ENCODE results near the gene CIDEB. TPM values are rescaled to one million over a fixed set of nuclear protein-coding genes. Genes with fewer than 3 reads are reported as not detected.
A peak's percentile ranks its signal among the peaks of the same experiment; 100 is the strongest.

CIDEB gene
- total RNA-seq, 1 donor from 2014 or later: 3.9 TPM

DNA sequence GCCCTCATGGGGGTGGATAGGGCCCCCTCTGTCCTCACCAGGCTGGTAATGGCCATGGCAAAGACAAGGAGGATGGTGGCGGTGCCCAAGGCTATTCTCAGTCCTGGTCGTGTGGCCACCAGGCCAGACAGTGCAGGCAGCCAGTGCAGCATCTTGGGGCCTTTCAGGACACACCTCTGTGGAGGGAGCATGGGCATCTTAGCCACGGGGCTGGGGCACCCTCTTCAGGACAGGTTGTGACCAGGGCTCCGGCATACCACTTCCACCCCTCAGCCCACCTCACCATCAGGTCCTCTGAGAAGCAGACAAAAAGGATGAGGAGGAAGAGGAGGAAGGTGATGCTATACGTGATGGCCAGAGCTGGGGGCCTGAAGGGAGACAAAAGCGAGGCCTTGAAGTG lies 16.2 kb upstream of the CIDEB start:
- Histone ChIP-seq H3K4me3 (ENCODE audit: low read depth, low read length) (no peak overlapping the region), H3K36me3 (ENCODE audit: control insufficient read depth, insufficient read depth, low read length) (no peaks in the 10 kb centered on the region), H3K27me3 (ENCODE audit: control insufficient read depth, insufficient read depth, low read length) (no peaks in the 10 kb centered on the region)
- no peak for TF ChIP-seq CTCF (IDR thresholded peaks at IDR 0.05; ENCODE audit: insufficient read depth, low read length, severe bottlenecking)
- no peak for DNase-seq (ENCODE audit: low read depth)
- FAIRE-seq: no peak

DNA sequence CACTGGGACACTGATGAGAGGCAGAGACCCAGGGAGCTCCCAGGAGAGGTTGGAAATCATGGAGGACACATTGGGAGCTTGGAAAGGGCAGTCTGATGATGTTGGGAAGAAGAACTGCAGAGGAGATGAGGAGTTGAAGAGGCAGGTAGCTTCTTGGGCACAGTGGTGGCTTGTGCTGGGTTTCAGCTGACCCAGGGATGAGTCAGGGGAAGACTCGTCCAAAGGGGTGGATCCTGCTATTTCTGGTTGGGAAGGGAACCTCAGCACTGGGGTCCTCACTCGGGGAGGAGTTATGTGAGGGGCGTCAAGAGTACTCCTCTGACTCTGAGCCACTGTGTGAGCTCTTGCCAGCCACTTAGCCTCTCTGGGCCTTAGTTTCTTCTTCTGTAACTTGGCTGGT lies 15.6 kb upstream of the CIDEB start:
- no peak for FAIRE-seq
- no peaks in the 10 kb centered on the region for H3K27me3 ChIP-seq (ENCODE audit: control insufficient read depth, insufficient read depth, low read length)
- no peaks in the 10 kb centered on the region for H3K36me3 ChIP-seq (ENCODE audit: control insufficient read depth, insufficient read depth, low read length)
- DNase-seq (ENCODE audit: low read depth): no peak
- no peak for TF ChIP-seq CTCF (IDR thresholded peaks at IDR 0.05; ENCODE audit: insufficient read depth, low read length, severe bottlenecking)
- H3K4me3 ChIP-seq (ENCODE audit: low read depth, low read length): no peak overlapping the region

DNA sequence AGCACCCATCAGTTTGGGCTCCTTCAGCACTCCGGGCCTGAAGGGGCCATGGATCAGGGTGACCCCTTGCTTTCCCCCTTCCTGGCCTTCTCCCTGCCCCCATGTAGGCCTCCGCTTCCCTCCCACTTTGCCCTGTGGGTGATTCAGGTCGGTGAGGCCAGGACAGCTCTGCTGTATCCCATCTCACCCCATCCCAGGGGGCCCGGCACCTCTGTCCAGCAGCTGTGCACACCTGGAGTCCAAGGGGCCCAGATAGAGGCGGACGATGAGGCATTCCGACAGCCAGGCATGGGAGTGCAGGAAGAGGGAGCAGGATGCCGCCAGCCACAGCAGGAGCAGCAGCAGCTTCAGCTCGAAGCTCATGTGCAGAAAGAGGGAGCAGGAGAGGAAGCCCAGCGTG lies 14.9 kb upstream of the CIDEB start:
- TF ChIP-seq CTCF (IDR thresholded peaks at IDR 0.05; ENCODE audit: insufficient read depth, low read length, severe bottlenecking): no peak
- no peak for FAIRE-seq

DNA sequence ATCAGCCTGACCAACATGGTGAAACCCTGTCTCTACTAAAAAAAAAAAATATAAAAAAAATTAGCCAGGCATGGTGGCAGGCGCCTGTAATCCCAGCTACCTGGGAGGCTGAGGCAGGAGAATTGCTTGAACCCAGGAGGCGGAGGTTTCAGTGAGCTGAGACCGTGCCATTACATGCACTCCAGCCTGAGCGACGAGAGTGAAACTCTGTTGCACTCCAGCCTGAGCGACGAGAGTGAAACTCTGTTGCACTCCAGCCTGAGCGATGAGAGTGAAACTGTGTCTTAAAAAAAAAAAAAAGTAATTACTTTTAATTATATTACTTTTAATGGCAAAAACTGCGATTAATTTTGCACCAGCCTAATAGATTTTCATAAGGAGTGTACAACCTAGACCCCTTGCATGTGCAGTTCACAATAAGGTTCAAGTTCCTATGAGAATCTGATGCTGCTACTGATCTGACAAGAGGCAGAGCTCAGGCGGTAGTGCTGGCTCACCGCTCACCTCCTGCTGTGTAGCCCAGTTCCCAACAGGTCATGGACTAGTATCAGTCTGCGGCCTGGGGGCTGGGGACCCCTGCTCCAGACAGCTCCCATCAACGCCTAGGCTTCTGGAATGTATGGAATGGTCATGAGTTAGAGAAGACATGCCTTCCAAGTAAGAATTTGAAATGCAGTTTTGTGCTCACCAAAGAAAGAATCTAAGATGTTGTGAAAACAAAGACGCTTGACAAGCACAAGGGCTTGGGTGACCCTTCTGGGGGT lies 13.6 kb upstream of the CIDEB start:
- TF ChIP-seq CTCF (IDR thresholded peaks at IDR 0.05; ENCODE audit: insufficient read depth, low read length, severe bottlenecking): no peak
- Histone ChIP-seq H3K27me3 (ENCODE audit: control insufficient read depth, insufficient read depth, low read length) (no peaks in the 10 kb centered on the region), H3K4me3 (ENCODE audit: low read depth, low read length) (no peak overlapping the region), H3K36me3 (ENCODE audit: control insufficient read depth, insufficient read depth, low read length) (no peaks in the 10 kb centered on the region)
- no peak for FAIRE-seq
- no peak for DNase-seq (ENCODE audit: low read depth)

More for the DNA sequence above, 14.9 kb upstream of the CIDEB start:
- Histone ChIP-seq H3K27me3 (ENCODE audit: control insufficient read depth, insufficient read depth, low read length) (no peaks in the 10 kb centered on the region), H3K36me3 (ENCODE audit: control insufficient read depth, insufficient read depth, low read length) (no peaks in the 10 kb centered on the region), H3K4me3 (ENCODE audit: low read depth, low read length) (no peak overlapping the region)
- no peak for DNase-seq (ENCODE audit: low read depth)

DNA sequence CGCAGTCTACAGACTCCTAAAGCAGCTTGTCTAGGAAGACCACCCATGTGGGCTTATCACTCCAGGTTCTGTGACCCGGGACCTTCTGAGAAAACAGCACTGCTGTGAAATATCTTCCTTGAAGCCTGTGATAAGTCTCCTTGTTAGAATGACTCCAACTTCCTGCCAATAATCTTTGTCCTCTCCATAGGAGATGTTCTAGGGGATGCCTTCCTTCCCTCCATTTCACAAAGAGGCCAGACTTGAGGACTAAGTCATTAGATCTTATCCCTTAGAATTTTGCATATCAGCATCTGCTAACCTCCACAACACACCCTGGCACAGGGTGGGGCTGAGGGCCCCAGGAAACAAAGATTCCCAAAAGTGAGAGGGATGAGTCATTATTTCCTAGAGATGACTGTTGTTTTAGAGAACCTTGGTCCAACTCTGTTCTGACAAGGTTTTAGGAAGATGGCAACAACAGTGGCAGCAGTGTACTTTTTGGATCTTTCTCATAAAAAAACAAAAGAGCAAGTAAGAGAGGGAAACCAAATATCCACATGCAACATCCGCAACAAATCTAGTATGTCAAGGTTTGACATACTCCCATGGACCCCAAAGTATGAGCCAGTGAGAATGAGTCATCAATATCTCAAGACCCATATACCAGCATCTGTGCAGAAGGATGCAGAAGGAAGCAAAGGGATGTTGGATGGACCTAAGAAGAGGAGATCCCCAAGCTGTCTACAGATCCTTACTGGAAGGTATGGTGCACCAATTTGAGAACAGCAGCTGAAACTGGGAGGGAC lies 9.6 kb upstream of the CIDEB start:
- no peak for TF ChIP-seq CTCF (IDR thresholded peaks at IDR 0.05; ENCODE audit: insufficient read depth, low read length, severe bottlenecking)
- H3K27me3 ChIP-seq (ENCODE audit: control insufficient read depth, insufficient read depth, low read length): no peaks in the 10 kb centered on the region
- FAIRE-seq: no peak
- H3K36me3 ChIP-seq (ENCODE audit: control insufficient read depth, insufficient read depth, low read length): peaks cover 2% of the 10 kb centered on the region
- H3K4me3 ChIP-seq (ENCODE audit: low read depth, low read length): no peak overlapping the region
- peak; percentile 77 for DNase-seq (ENCODE audit: low read depth)
